HUES64 (cell line): ENCODE results near the gene KLC1.
"Not testable (repeated sequence)": the region's sequence is repeated elsewhere in the genome, so short reads cannot be mapped to it uniquely, and the experiment has no call there.

Experiments
- H3K27ac ChIP-seq: 2 replicates; pipeline ENCODE4 v1.7.0; 2013; ENCODE audit warnings: low read depth, low read length, inconsistent platforms
- H3K27me3 ChIP-seq: 2 replicates; pipeline ENCODE4 v1.6.1; 2013; ENCODE audit warnings: mild to moderate bottlenecking, low read length; ENCODE audit not compliant: insufficient read depth
- H3K36me3 ChIP-seq: 2 replicates; pipeline ENCODE4 v1.6.1; 2013; ENCODE audit warnings: mild to moderate bottlenecking, low read length; ENCODE audit not compliant: insufficient read depth
- H3K4me1 ChIP-seq: 2 replicates; pipeline ENCODE4 v1.6.1; 2013; ENCODE audit warnings: mild to moderate bottlenecking, low read length, moderate library complexity; ENCODE audit not compliant: insufficient read depth
- H3K4me3 ChIP-seq: 2 replicates; pipeline ENCODE4 v1.5.1; 2013; ENCODE audit warnings: mild to moderate bottlenecking, low read length, moderate library complexity
- H3K9ac ChIP-seq: 2 replicates; pipeline ENCODE4 v1.6.1; 2013; ENCODE audit warnings: mild to moderate bottlenecking, low read depth, low read length
- H3K9me3 ChIP-seq: 2 replicates; pipeline ENCODE4 v1.6.1; 2013; ENCODE audit warnings: low read depth, low read length; ENCODE audit not compliant: insufficient read depth
- whole genome bisulfite sequencing: fragments of 150-250, 120-280 bp; methylation state at CpG from one replicate; pipeline ENCODE4 v1.1.7; 2013; ENCODE audit warnings: missing lambda C conversion rate; 5-methylcytosine and 5-hydroxymethylcytosine counted together

KLC1 gene

DNA sequence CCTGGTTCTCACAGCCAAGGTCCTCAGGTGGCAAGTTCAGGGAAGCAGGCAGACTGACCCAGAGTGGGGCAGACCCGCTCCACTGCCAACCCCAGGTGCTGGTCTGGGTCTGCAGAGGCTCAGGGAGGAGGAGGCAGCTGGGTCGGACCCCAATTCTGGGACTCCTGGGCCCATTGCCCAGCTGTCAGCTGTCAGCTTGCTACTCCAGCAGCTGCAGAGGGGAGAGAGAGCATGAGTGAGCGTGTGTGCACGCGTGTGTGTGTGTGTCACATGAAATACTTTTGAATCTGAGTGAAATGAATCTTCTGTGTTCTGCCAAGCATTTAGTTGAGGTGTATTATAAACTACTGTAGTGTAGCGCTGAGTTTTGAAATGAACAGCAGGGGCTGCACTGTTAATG lies 55.5 kb downstream of the KLC1 start:
- no peak overlapping the region for H3K4me3 ChIP-seq
- 94% methylated on average over 6 of the region's 6 CpGs for WGBS
- peaks cover 92% of the 10 kb centered on the region for H3K36me3 ChIP-seq
- H3K9ac ChIP-seq, result no peak overlapping the region
- H3K27ac ChIP-seq, result no peak overlapping the region
- no peaks in the 10 kb centered on the region for H3K27me3 ChIP-seq
- no peaks in the 10 kb centered on the region for H3K9me3 ChIP-seq
- H3K4me1 ChIP-seq, result no peaks in the 10 kb centered on the region

DNA sequence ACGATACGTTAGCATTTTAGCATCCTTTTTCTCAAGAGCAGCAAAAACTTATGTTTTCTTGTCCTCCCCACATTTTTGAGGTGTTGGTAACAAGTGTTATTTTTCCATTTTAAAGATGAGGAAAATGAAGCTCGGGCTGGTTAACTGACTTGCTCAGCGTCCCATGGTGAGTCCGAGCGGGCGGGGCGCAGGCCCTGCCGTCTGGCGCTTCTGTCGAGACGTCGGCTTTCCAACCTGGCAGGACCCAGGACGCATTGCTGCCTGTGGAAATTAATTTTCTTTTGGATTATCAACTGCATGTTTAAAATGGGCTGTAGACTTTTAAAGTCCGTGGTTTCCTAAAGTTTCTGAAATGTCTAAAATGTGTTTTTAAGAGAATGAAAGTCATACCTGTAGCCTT lies 55.9 kb downstream of the KLC1 start:
- Histone ChIP-seq H3K4me1 (no peaks in the 10 kb centered on the region), H3K27ac (no peak overlapping the region), H3K36me3 (peaks cover 90% of the 10 kb centered on the region), H3K9me3 (no peaks in the 10 kb centered on the region), H3K9ac (no peak overlapping the region), H3K27me3 (no peaks in the 10 kb centered on the region), H3K4me3 (no peak overlapping the region)
- WGBS, result 96% methylated on average over 15 of the region's 15 CpGs

DNA sequence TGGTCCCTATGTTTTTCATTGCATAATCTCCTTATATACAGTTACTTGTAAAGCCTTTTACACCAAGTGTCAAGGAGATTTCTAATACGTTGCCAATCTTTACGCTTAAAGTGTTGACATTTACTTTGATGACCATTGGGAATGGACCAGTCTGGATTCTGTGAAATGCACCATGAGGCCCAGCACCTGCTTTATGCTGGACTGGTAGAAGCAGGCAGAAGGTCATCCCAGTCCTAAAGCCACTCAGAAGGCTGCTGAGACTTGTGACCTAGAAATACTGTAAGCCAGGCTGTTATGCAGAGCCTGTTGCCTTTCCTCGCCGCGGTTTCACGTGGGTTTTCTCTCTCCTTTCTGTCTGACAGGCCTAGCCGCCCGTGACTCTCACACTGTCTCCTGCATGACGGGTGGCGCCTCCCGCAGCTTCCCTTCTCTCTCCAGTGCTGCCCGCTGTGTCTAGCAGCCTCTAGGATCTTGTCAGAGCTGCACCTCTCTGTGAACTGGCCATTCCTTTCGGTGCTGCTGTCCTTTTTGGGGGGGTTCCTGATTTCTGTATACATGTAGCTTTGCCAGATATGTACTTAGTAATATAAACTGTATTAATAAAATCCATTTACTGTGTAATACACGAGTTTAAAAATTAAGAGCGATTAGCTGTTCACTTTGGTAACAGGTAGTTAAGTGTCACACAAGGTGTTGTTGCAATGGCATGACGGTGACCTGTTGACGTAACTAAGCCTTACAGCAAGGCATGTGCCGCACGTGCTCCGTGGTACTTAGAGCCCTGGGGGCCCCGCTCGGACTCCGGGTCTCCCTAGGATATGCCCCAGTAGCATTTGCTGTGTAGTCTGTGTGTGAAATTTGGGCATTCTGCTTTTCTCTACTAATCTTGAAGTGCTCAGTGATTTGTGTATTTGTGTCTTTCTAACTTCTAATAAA lies 56.5 kb downstream of the KLC1 start:
- no peak overlapping the region for H3K9ac ChIP-seq
- no peak overlapping the region for H3K27ac ChIP-seq
- no peak overlapping the region for H3K4me3 ChIP-seq
- WGBS, result 95% methylated on average over 22 of the region's 23 CpGs
- peaks cover 89% of the 10 kb centered on the region for H3K36me3 ChIP-seq
- no peaks in the 10 kb centered on the region for H3K4me1 ChIP-seq
- no peaks in the 10 kb centered on the region for H3K9me3 ChIP-seq
- H3K27me3 ChIP-seq, result no peaks in the 10 kb centered on the region

DNA sequence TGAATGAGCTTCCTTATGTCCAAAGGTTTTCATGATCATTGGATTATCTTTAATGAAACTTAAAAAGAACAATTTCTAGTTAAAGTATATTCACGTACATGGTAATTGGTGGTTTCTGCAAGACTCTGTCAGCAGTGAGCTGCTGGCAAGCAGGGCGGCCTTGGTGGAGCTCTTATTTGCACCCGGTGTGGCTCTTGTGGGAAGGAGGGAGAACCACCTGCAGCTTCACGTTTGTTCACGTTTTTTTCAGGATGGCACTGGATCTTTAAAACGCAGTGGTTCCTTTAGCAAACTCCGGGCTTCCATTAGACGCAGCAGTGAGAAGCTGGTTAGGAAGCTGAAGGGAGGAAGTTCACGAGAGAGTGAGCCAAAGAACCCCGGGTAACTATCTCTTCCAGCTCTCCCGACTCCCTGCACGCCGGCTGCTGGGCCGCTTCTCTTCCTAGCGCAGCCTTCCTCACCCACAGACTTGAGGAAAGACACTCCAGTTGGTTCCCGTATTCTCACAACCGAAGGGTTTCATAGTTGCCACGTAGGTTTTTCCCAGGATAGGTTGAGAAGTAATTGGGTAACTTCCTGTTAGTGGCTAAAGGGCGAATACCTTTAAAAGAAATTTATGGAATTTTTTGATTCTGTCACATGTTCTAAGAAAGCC lies 57.9 kb downstream of the KLC1 start:
- Histone ChIP-seq H3K27ac (no peak overlapping the region), H3K9ac (no peak overlapping the region)
- 94% methylated on average over 19 of the region's 19 CpGs for WGBS

DNA sequence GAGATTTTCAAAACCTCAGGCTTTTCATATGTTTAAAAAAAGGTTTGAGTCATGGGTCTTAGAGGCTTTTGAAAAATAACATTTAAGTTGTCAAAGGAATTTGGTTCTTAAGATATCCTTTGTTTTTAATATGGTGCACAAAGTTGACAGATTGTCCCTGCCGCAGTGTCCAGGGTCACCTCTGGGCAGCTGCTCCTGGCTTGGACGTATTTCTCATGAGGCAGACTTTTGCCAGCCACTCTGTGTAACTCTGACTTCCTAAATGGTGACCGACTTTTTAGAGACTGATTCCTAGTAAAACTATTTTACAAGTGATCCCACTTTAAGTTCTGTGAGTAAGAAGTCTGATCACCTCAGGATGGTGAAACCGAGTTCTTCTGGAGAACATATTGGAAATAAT lies 58.7 kb downstream of the KLC1 start:
- H3K36me3 ChIP-seq, result peaks cover 84% of the 10 kb centered on the region
- no peaks in the 10 kb centered on the region for H3K4me1 ChIP-seq
- no peak overlapping the region for H3K4me3 ChIP-seq
- no peak overlapping the region for H3K9ac ChIP-seq
- H3K9me3 ChIP-seq, result no peaks in the 10 kb centered on the region
- no peaks in the 10 kb centered on the region for H3K27me3 ChIP-seq
- 97% methylated on average over 4 of the region's 4 CpGs for WGBS
- H3K27ac ChIP-seq, result no peak overlapping the region

More for the DNA sequence above, 57.9 kb downstream of the KLC1 start:
- no peak overlapping the region for H3K4me3 ChIP-seq
- H3K9me3 ChIP-seq, result no peaks in the 10 kb centered on the region
- H3K27me3 ChIP-seq, result no peaks in the 10 kb centered on the region
- H3K36me3 ChIP-seq, result peaks cover 83% of the 10 kb centered on the region
- no peaks in the 10 kb centered on the region for H3K4me1 ChIP-seq

DNA sequence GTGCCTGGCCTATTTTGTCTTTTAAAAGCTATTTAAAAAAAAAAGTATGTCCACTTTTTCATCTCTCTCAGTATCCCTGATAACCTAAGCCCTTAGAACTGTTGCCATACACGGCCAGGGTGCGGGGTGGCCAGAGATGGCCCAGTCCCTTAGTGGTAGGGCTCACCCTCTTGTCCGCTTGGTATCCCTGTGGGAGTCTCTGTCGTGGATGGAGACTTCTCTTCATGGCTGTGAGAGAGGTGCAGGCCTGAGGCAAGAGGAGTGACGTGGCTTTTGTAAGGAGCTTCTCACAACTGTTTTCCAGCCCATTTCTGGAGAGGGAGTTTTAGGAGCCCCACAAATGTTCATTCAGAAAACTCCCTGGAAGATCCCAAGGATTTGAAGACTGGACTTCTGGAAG lies 59.4 kb downstream of the KLC1 start:
- peaks cover 84% of the 10 kb centered on the region for H3K36me3 ChIP-seq
- 97% methylated on average over 5 of the region's 5 CpGs for WGBS
- H3K4me1 ChIP-seq, result no peaks in the 10 kb centered on the region
- H3K4me3 ChIP-seq, result no peak overlapping the region
- no peak overlapping the region for H3K9ac ChIP-seq
- no peaks in the 10 kb centered on the region for H3K27me3 ChIP-seq
- H3K27ac ChIP-seq, result no peak overlapping the region
- H3K9me3 ChIP-seq, result no peaks in the 10 kb centered on the region

DNA sequence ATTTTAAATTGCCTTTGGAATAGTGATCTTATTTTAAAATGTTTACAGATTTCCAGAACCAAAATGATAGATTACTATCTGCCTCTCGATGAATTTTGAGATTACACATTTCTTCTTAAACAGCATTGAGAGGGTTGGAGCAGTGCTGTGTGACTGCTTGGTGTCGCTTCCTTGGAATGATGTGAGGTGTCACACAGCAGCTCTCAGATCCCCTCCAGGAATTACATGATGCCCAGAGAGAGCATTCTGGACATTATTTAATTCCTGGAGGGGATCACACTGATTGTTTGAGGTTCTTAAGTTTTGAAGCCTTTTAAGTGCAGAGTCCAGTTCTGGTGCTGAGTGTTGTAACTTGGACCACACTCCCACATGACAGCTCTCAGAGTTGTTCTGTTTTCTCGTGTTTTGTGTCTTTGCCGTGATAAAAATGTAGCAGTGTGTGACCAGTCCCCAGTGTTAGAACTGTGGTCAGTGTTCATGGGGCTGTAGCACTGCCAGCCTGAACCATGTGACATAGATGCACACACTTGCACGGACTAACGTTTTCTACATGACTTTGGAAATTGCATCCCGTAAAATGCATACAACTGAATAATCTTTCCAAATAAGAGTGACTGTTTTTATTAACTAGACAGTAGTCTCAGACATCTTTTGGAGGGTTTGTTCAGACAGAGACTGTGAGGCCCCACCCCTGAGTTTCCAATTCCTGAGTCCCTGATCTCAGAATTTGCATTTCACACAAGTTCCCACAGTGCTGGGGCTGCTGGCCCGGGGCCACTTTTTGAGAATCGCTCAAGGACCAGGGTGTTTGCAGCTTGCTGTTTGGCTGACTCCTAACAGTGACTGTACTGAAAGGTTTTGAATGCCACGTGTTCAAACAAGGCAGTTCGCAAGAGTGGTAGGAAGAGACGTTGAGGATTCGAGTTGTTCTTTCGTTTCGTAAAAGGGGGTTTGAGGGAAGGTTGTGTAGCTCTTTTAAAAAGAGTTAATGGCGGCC lies 60.2 kb downstream of the KLC1 start:
- no peak overlapping the region for H3K4me3 ChIP-seq
- H3K27me3 ChIP-seq, result no peaks in the 10 kb centered on the region
- H3K9me3 ChIP-seq, result no peaks in the 10 kb centered on the region
- no peaks in the 10 kb centered on the region for H3K4me1 ChIP-seq
- peaks cover 86% of the 10 kb centered on the region for H3K36me3 ChIP-seq
- 89% methylated on average over 16 of the region's 16 CpGs for WGBS
- no peak overlapping the region for H3K9ac ChIP-seq
- H3K27ac ChIP-seq, result no peak overlapping the region

DNA sequence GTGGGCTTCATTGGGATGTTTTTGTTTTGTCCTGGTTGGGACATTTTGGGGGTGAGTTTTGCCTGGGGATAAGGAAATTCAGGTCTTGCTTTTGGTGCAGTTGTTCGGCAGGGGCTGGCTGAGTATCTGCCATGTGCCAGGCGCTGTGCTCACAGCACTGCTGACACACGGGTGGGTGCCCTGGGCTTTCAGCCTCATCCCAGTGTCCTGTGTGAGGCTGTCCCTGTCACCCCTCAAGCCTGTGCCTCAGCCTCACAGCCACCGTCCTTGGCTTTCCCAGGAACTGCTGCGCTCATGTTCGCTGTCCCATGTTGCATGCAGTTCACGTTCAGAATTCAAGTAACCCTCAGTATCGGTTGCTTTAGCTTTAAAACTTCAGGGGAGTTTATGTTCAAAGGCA lies 61.3 kb downstream of the KLC1 start:
- H3K9ac ChIP-seq, result no peak overlapping the region
- H3K4me3 ChIP-seq, result no peak overlapping the region
- no peak overlapping the region for H3K27ac ChIP-seq
- WGBS, result 94% methylated on average over 8 of the region's 8 CpGs
- no peaks in the 10 kb centered on the region for H3K27me3 ChIP-seq
- H3K9me3 ChIP-seq, result no peaks in the 10 kb centered on the region
- H3K36me3 ChIP-seq, result peaks cover 82% of the 10 kb centered on the region
- H3K4me1 ChIP-seq, result no peaks in the 10 kb centered on the region

DNA sequence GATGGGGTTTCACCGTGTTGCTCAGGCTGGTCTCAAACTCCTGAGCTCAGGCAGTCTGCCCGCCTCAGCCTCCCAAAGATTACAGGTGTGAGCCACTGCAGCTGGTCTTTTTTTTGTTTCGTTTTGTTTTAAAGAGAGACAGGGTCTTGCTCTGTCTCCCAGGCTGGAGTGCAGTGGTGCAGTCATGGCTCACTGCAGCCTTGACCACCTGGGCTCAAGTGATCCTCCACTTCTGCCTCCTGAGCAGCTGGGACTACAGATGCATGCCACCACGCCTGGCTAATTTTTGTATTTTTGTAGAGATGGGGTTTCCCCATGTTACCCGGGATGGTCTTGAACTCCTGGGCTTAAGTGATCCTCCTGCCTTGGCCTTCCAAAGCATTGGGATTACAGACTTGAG lies 62.6 kb downstream of the KLC1 start:
- H3K27ac ChIP-seq, H3K9ac ChIP-seq, H3K27me3 ChIP-seq, H3K9me3 ChIP-seq, H3K4me1 ChIP-seq, H3K4me3 ChIP-seq: not testable (repeated sequence)
- WGBS, result 90% methylated on average over 5 of the region's 5 CpGs
- H3K36me3 ChIP-seq, result peaks cover 77% of the 10 kb centered on the region

DNA sequence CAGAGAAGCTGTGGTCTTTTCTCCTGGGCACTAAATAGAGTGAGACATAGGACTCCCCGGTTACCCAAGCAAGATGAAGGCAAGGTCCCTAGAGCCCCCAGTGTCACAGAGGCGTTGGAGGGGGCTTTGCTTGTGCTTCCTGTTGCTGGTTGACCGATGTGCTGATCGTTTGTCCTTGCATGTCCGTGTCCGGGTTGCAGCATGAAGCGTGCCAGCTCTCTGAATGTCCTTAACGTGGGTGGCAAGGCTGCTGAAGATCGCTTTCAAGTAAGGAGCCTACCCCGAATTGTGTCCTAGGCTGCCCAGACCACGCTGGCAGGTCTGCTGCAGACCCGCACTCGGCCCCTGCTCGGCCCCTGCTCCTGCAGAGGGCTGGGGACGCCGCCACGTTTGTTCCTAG lies 63.1 kb downstream of the KLC1 start:
- Histone ChIP-seq H3K27ac (no peak overlapping the region), H3K4me3 (no peak overlapping the region), H3K36me3 (peaks cover 72% of the 10 kb centered on the region), H3K9me3 (no peaks in the 10 kb centered on the region), H3K27me3 (no peaks in the 10 kb centered on the region), H3K4me1 (no peaks in the 10 kb centered on the region), H3K9ac (no peak overlapping the region)
- 95% methylated on average over 17 of the region's 17 CpGs for WGBS

DNA sequence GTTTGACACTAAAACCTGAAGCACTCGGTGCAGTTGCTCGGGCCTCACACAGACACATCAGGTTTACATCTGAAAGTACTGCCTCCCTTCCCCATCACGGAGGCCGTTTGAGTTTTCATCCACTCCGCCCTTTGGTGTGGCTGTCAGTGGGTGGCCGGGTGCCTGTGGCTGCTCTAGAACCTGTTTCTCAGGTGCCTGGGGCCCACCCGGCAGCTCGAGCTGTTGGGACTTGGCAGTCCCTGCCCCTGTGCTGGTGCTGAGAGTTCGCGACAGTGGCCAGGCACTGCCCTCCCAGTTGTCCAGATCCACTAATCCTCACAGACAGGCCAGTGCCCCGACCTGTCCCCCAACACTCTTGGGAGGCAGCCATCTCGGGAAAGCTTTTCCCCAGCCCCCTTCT lies 63.9 kb downstream of the KLC1 start:
- H3K9ac ChIP-seq, result no peak overlapping the region

More for the DNA sequence above, 63.9 kb downstream of the KLC1 start:
- Histone ChIP-seq H3K27me3 (no peaks in the 10 kb centered on the region), H3K27ac (no peak overlapping the region), H3K9me3 (no peaks in the 10 kb centered on the region), H3K4me3 (no peak overlapping the region), H3K36me3 (peaks cover 71% of the 10 kb centered on the region), H3K4me1 (no peaks in the 10 kb centered on the region)
- 94% methylated on average over 12 of the region's 12 CpGs for WGBS
